HG03571 (cell line): ENCODE measurements around the gene CD2AP.
"Not testable (repeated sequence)": the region's sequence is repeated elsewhere in the genome, so short reads cannot be mapped to it uniquely, and the experiment has no call there.

Experiments used
- ATAC-seq: cut with Tn5 transposase; IDR thresholded peaks from one replicate; pipeline ENCODE4 v1.9.1; 2021; ENCODE audit not compliant: unreplicated experiment

The CD2AP gene

GRCh38 chr6:47495954-47496545 is 18.5 kb downstream of the CD2AP start:
- ATAC-seq, result no peak

- no peak for ATAC-seq
Observed at GRCh38 chr6:47496935-47497579, 19.5 kb downstream of the CD2AP start.

- ATAC-seq, result no peak
Observed at GRCh38 chr6:47502920-47503319, 25.3 kb downstream of the CD2AP start.

- ATAC-seq, result no peak
Observed at GRCh38 chr6:47509937-47510336, 32.3 kb downstream of the CD2AP start.

- ATAC-seq, result no peak
Observed at GRCh38 chr6:47512872-47513271, 35.3 kb downstream of the CD2AP start.

GRCh38 chr6:47519279-47519678 is 41.7 kb downstream of the CD2AP start:
- no peak for ATAC-seq

GRCh38 chr6:47520282-47520681 is 42.7 kb downstream of the CD2AP start:
- no peak for ATAC-seq

- no peak for ATAC-seq
Observed at GRCh38 chr6:47521961-47522360, 44.4 kb downstream of the CD2AP start.

GRCh38 chr6:47524136-47524845 is 46.7 kb downstream of the CD2AP start:
- ATAC-seq, result no peak

- ATAC-seq, result no peak
Observed at GRCh38 chr6:47525330-47526057, 47.9 kb downstream of the CD2AP start.

- ATAC-seq, result no peak
Observed at GRCh38 chr6:47527274-47527673, 49.7 kb downstream of the CD2AP start.

GRCh38 chr6:47529734-47530133 is 52.1 kb downstream of the CD2AP start:
- ATAC-seq, result no peak

- ATAC-seq, result no peak
Observed at GRCh38 chr6:47532981-47533585, 55.5 kb downstream of the CD2AP start.

GRCh38 chr6:47534063-47534462 is 56.5 kb downstream of the CD2AP start:
- no peak for ATAC-seq

- no peak for ATAC-seq
Observed at GRCh38 chr6:47535316-47536225, 58.0 kb downstream of the CD2AP start.

- no peak for ATAC-seq
Observed at GRCh38 chr6:47536816-47537401, 59.3 kb downstream of the CD2AP start.

- ATAC-seq, result no peak
Observed at GRCh38 chr6:47545223-47545622, 67.6 kb downstream of the CD2AP start.

GRCh38 chr6:47551670-47552069 is 74.1 kb downstream of the CD2AP start:
- ATAC-seq, result no peak

GRCh38 chr6:47552319-47552718 is 74.7 kb downstream of the CD2AP start:
- no peak for ATAC-seq

- ATAC-seq, result not testable (repeated sequence)
Observed at GRCh38 chr6:47553243-47553642, 75.7 kb downstream of the CD2AP start.
